MM.1S (cell line): ENCODE measurements around the gene C13orf46.

Experiments used
- DNase-seq: peaks from one replicate; pipeline ENCODE4 v3.0.0-alpha.2; 2015
- H2AFZ ChIP-seq: fragments of 300-600 bp; sonication (generic); 2 replicates; pipeline ENCODE4 v1.6.0; 2016; ENCODE audit warnings: antibody characterized with exemption, low read length
- H3F3A ChIP-seq: fragments of 300-600 bp; sonication (generic); 2 replicates; pipeline ENCODE4 v1.6.1; 2016; ENCODE audit warnings: mild to moderate bottlenecking, antibody characterized with exemption, low read length, moderate library complexity, mixed read lengths; ENCODE audit not compliant: insufficient read depth
- H3K27ac ChIP-seq: fragments of 300-600 bp; sonication (generic); 2 replicates; pipeline ENCODE4 v1.5.1; 2016; ENCODE audit warnings: mild to moderate bottlenecking, low read length
- H3K27me3 ChIP-seq: fragments of 300-600 bp; sonication (generic); replicated peaks from 2 replicates; pipeline ENCODE4 v1.6.0; 2016; ENCODE audit warnings: low read length; ENCODE audit not compliant: insufficient read depth
- H3K36me3 ChIP-seq: fragments of 300-600 bp; sonication (generic); replicated peaks from 2 replicates; pipeline ENCODE4 v1.6.1; 2016; ENCODE audit warnings: mild to moderate bottlenecking, low read length, mixed read lengths; ENCODE audit not compliant: insufficient read depth
- H3K4me1 ChIP-seq: fragments of 300-600 bp; sonication (generic); 2 replicates; pipeline ENCODE4 v1.6.1; 2016; ENCODE audit warnings: low read length, mixed read lengths
- H3K4me2 ChIP-seq: fragments of 300-600 bp; sonication (generic); 2 replicates; pipeline ENCODE4 v1.6.0; 2016; ENCODE audit warnings: low read depth, low read length
- H3K4me3 ChIP-seq: fragments of 300-600 bp; sonication (generic); 2 replicates; pipeline ENCODE4 v1.5.1; 2016; ENCODE audit warnings: low read length, mixed read lengths
- H3K79me2 ChIP-seq: fragments of 300-600 bp; sonication (generic); 2 replicates; pipeline ENCODE4 v1.6.1; 2016; ENCODE audit warnings: mixed run types, low read length, mixed read lengths
- H3K9ac ChIP-seq: fragments of 300-600 bp; sonication (generic); 2 replicates; pipeline ENCODE4 v1.6.1; 2016; ENCODE audit warnings: low read length, mixed read lengths
- H3K9me2 ChIP-seq: fragments of 300-600 bp; sonication (generic); replicated peaks from 2 replicates; pipeline ENCODE4 v1.6.1; 2016; ENCODE audit warnings: mild to moderate bottlenecking, low read length, mixed read lengths; ENCODE audit not compliant: insufficient read depth
- H3K9me3 ChIP-seq: fragments of 300-600 bp; sonication (generic); replicated peaks from 2 replicates; pipeline ENCODE4 v1.6.1; 2016; ENCODE audit warnings: mild to moderate bottlenecking, low read length, mixed read lengths; ENCODE audit not compliant: insufficient read depth
- H4K20me1 ChIP-seq: fragments of 300-600 bp; sonication (generic); 2 replicates; pipeline ENCODE4 v1.6.1; 2016; ENCODE audit warnings: mild to moderate bottlenecking, low read length, moderate library complexity, mixed read lengths; ENCODE audit not compliant: insufficient read depth
- EZH2 ChIP-seq: fragments of 300-600 bp; sonication (generic); optimal IDR thresholded peaks from 2 replicates; pipeline ENCODE3; 2017; ENCODE audit warnings: low read depth, mild to moderate bottlenecking, antibody characterized with exemption, low read length, mixed read lengths
- EZH2phosphoT487 ChIP-seq: fragments of 300-600 bp; sonication (generic); IDR thresholded peaks from 2 replicates; pipeline ENCODE4 v1.6.1; 2018; ENCODE audit warnings: antibody characterized with exemption, low read length
- TF ChIP-seq, protein P1 (sequence below): fragments of 300-600 bp; sonication (generic); IDR thresholded peaks from 2 replicates; pipeline ENCODE4 v1.5.1; 2016; ENCODE audit warnings: antibody characterized with exemption, low read length, mixed read lengths

Gene C13orf46

DNA sequence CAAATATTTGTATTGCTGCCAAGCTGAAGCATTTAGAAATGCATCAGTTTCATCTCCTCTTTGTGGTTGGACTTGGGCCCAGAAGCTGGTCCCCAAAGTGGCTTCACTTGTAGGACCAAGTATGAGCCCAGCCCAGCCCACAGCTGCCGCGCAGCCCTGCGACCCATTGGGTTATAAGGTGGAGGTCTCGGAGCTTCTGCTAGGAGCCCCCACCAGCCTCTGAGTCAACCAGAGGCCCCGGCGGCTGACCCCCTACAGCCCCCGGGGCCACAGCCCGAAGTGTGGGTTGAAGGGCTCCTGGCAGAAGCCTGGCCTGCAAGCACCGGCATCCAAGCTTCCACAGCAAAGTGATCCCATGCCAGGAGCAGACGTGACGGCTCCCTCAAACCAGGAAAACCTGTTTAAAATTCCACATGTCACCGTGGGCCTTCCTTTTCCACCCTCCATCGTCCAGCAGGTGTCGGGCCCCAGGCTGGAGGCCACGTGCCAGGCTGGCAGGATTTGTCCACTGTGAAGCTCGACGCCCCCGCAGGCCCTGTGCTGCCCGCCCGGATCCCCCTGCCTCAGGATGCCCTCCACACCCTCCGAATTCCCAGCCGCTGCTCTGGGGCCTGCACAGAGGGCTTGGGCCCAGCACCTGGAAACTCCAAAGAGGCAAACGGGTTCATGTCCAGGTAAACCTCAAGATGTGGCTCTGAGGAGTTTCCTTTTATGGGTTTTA lies 54.7 kb downstream of the C13orf46 start:
- Histone ChIP-seq H3K4me1 (no peaks in the 10 kb centered on the region), H4K20me1 (no peaks in the 10 kb centered on the region), H3K79me2 (no peaks in the 10 kb centered on the region), H3K4me2 (no peak overlapping the region), H2AFZ (no peak overlapping the region), H3K9me3 (no peaks in the 10 kb centered on the region), H3F3A (no peaks in the 10 kb centered on the region), H3K9me2 (no peaks in the 10 kb centered on the region), H3K9ac (no peak overlapping the region), H3K27ac (no peak overlapping the region), H3K4me3 (no peak overlapping the region), H3K36me3 (no peaks in the 10 kb centered on the region), H3K27me3 (no peaks in the 10 kb centered on the region)
- no peak for DNase-seq
- TF ChIP-seq, protein P1, sequence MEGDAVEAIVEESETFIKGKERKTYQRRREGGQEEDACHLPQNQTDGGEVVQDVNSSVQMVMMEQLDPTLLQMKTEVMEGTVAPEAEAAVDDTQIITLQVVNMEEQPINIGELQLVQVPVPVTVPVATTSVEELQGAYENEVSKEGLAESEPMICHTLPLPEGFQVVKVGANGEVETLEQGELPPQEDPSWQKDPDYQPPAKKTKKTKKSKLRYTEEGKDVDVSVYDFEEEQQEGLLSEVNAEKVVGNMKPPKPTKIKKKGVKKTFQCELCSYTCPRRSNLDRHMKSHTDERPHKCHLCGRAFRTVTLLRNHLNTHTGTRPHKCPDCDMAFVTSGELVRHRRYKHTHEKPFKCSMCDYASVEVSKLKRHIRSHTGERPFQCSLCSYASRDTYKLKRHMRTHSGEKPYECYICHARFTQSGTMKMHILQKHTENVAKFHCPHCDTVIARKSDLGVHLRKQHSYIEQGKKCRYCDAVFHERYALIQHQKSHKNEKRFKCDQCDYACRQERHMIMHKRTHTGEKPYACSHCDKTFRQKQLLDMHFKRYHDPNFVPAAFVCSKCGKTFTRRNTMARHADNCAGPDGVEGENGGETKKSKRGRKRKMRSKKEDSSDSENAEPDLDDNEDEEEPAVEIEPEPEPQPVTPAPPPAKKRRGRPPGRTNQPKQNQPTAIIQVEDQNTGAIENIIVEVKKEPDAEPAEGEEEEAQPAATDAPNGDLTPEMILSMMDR: no peak
- TF ChIP-seq EZH2: no peak

DNA sequence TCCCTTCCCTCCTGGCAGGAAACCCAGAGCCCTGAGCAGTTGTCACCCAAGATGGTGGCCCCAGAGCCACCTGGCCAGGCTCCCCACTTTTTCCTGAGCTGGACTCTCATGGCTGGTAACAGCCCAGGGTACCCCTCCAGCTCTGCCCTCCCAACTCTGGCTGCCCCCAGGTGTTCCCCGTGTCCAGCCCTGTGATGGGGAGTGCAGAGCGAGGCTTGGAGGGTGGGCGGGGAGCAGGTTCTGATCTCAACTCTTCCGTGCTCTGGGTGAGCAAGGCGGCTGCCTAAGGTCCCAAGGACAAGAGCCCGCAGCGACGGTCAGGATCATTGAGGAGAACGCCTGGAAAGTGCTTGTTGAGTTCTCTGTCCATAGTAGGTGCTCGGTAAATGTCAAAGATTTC lies 55.3 kb downstream of the C13orf46 start:
- Histone ChIP-seq H3K4me3 (no peak overlapping the region), H3K27ac (no peak overlapping the region), H3K9me3 (no peaks in the 10 kb centered on the region), H4K20me1 (no peaks in the 10 kb centered on the region), H3F3A (no peaks in the 10 kb centered on the region), H3K27me3 (no peaks in the 10 kb centered on the region), H3K9ac (no peak overlapping the region), H2AFZ (no peak overlapping the region), H3K36me3 (no peaks in the 10 kb centered on the region), H3K79me2 (no peaks in the 10 kb centered on the region), H3K4me2 (no peak overlapping the region), H3K4me1 (no peaks in the 10 kb centered on the region), H3K9me2 (no peaks in the 10 kb centered on the region)
- no peak for DNase-seq
- TF ChIP-seq EZH2phosphoT487 (no peak), EZH2 (no peak)
- TF ChIP-seq, protein P1: no peak

DNA sequence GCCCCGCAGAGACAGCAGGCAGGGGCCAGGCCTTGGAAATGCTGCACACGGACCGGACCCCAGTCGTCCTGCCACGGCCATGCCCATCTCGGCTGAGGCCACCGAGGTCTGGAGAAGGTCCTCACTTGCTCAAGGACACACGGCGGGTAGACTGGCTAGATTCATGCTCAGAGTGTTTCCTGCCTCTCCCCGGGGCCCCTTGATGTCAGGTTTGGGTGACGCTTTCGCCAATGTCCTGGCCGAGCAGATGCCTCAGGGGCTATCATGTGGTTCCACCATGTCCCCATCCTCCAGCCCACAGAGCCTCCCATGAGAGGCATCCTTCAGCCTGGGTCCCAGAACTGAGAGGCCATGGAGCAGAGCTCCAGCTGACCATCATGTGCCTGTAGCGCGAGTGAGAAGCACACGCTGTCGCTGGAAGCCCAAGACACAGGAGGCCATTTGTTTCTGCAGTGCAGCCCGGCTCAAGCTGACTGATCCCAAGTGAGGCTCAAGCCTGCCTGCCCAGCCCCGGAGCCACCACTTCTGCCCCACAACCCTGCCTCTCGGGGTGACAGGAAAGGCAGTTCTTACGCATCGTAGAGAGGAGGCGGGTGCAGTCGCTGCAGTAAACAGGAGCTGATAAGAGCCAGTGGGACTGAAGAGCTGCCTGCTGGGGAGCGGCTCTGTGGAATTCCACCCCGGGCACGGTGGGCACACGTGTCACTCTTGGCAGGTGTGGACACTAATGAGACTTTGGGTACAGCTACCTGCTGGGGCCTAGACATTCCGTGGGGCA lies 56.1 kb downstream of the C13orf46 start:
- H3K9ac ChIP-seq: no peak overlapping the region
- no peaks in the 10 kb centered on the region for H3K36me3 ChIP-seq
- H3K9me2 ChIP-seq: no peaks in the 10 kb centered on the region
- no peak overlapping the region for H3K4me3 ChIP-seq
- H3F3A ChIP-seq: 0 out of 2 replicates have a peak, but pooled peaks cover 1% of the 10 kb centered on the region
- no peaks in the 10 kb centered on the region for H3K79me2 ChIP-seq
- no peak overlapping the region for H3K27ac ChIP-seq
- no peaks in the 10 kb centered on the region for H3K27me3 ChIP-seq
- H2AFZ ChIP-seq: no peak overlapping the region
- H3K4me2 ChIP-seq: no peak overlapping the region
- TF ChIP-seq, protein P1: no peak
- TF ChIP-seq EZH2 (no peak), EZH2phosphoT487 (no peak)
- no peaks in the 10 kb centered on the region for H3K9me3 ChIP-seq
- peaks cover 5% of the 10 kb centered on the region for H3K4me1 ChIP-seq
- no peak for DNase-seq
- no peaks in the 10 kb centered on the region for H4K20me1 ChIP-seq
